ENCODE data around the gene SVOP.

SVOP gene

GRCh38 chr12:108928695-108929094 lies 92.2 kb downstream of the SVOP start:
- DNase-seq, result no peak

GRCh38 chr12:108922918-108923317 lies 98.0 kb downstream of the SVOP start:
- no peak for DNase-seq

- no peak for DNase-seq
Observed at GRCh38 chr12:108921946-108922345, 98.9 kb downstream of the SVOP start.

GRCh38 chr12:108918960-108919642 lies 101.8 kb downstream of the SVOP start:
- DNase-seq, result no peak

- no peak for DNase-seq
Observed at GRCh38 chr12:108918206-108918605, 102.7 kb downstream of the SVOP start.

GRCh38 chr12:108916336-108916735 lies 104.5 kb downstream of the SVOP start:
- DNase-seq, result no peak

- DNase-seq, result no peak
Observed at GRCh38 chr12:108915632-108916133, 105.2 kb downstream of the SVOP start.

- DNase-seq, result peak; percentile 5 to 90
Observed at GRCh38 chr12:108914121-108914531, 106.7 kb downstream of the SVOP start.

GRCh38 chr12:108912361-108912760 lies 108.5 kb downstream of the SVOP start:
- no peak for DNase-seq

- DNase-seq, result no peak
Observed at GRCh38 chr12:108911915-108912314, 109.0 kb downstream of the SVOP start.

GRCh38 chr12:108910336-108910735 lies 110.5 kb downstream of the SVOP start:
- DNase-seq, result no peak

GRCh38 chr12:108907839-108908351 lies 113.0 kb downstream of the SVOP start:
- peak in 1 of 2 donors; percentile 93 for DNase-seq

- DNase-seq, result no peak
Observed at GRCh38 chr12:108906971-108907370, 113.9 kb downstream of the SVOP start.

GRCh38 chr12:108905725-108906124 lies 115.1 kb downstream of the SVOP start:
- DNase-seq, result peak in 1 of 2 donors; percentile 89

- DNase-seq, result no peak
Observed at GRCh38 chr12:108899145-108899544, 121.7 kb downstream of the SVOP start.

GRCh38 chr12:108896817-108897216 lies 124.1 kb downstream of the SVOP start:
- DNase-seq, result no peak

GRCh38 chr12:108896336-108896735 lies 124.5 kb downstream of the SVOP start:
- peak in 1 of 2 donors; percentile 46 for DNase-seq

GRCh38 chr12:108895220-108895802 lies 125.6 kb downstream of the SVOP start:
- DNase-seq, result no peak

- no peak for DNase-seq
Observed at GRCh38 chr12:108890208-108890607, 130.7 kb downstream of the SVOP start.

- no peak for DNase-seq
Observed at GRCh38 chr12:108888031-108888430, 132.8 kb downstream of the SVOP start.

GRCh38 chr12:108886873-108887629 lies 133.8 kb downstream of the SVOP start:
- DNase-seq, result no peak

GRCh38 chr12:108884116-108885012 lies 136.5 kb downstream of the SVOP start:
- peak; percentile 33 to 37 for DNase-seq

Data from bone marrow (tissue), 2 donors.